GM18951 (cell line): ENCODE results near the gene LTF.
"Not testable (repeated sequence)": the region's sequence is repeated elsewhere in the genome, so short reads cannot be mapped to it uniquely, and the experiment has no call there.

Experiments
- POLR2A ChIP-seq: IDR thresholded peaks from 4 replicates; pipeline ENCODE4 v1.6.1; 2011; ENCODE audit warnings: mild to moderate bottlenecking; ENCODE audit not compliant: insufficient read length, insufficient read depth; ENCODE audit errors: extremely low read depth
- in situ Hi-C: fragments of 300-500 bp; cut with MboI; formaldehyde crosslinking; loops from one replicate; pipeline ENCODE4 v1.12.0; 2022; ENCODE audit warnings: low sequenced_read_pairs, mixed read lengths, inconsistent platforms; ENCODE audit not compliant: unreplicated experiment

The LTF gene

DNA sequence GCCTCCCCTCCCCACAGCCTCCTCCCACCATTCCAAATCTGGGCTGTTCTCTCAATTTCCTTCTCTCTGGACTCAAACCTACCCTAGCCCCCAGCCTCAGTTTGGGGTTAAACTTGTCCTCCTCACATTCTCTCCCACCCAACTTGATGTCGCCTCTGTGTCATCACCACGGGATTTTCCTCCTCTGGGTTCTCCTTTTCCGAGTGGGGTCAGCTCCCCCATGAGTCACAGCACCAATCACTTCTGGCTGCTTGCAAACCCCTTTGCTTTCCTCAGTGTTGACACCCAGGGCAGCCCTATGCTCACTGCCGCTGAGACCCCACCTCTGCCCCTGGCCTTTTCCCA lies 58.3 kb downstream of the LTF start:
- in situ Hi-C loops, result no loop called here
- no peak for TF ChIP-seq POLR2A

DNA sequence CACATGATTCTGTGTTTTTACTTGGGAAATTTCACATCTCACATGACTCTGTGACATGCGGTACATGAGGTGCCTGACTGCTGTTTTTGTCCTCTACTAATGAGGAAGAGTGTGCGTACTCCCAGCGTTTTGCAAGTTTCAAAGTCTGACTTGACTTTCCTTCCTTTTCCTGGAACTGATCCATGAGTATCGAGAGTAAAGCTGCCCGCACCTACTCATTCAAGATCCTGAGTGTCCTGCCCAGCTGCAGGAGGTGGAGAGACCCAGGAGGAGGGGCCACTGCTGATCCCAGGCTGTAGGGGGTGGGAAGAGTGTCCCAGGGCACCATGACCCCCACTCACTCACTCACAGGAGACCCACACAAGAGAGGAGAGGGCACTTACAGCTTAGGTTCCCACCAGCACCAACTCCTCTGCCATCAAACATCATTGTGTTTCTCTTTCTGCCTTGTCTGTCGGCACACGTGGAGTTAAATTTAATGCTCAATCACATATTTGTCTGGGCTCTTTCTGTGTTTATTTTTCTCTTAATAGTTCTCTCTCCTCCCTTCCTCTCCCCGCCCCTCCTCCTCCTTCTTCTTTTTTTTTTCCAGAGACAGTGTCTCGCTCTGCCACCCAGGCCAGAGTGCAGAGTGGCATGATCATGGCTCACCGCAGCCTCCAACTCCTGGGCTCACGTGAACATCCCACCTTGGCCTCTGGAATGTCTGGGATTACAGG lies 59.2 kb downstream of the LTF start:
- TF ChIP-seq POLR2A, result no peak
- in situ Hi-C loops, result no loop called here

DNA sequence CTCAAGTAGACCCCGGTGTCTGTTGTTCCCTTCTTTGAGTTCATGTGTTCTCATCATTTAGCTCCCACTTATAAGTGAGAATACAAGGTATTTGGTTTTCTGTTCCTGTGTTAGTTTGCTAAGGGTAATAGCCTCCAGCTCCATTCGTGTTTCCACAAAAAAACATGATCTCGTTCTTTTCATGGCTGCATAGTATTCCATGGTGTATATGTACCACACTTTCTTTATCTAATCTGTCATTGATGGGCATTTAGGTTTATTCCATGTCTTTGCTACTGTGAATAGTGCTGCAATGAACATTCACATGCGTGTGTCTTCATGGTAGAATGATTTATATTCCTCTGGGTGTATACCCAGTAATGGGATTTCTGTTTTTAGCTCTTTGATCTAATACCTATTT lies 61.8 kb downstream of the LTF start:
- in situ Hi-C loops, result not testable (repeated sequence)

DNA sequence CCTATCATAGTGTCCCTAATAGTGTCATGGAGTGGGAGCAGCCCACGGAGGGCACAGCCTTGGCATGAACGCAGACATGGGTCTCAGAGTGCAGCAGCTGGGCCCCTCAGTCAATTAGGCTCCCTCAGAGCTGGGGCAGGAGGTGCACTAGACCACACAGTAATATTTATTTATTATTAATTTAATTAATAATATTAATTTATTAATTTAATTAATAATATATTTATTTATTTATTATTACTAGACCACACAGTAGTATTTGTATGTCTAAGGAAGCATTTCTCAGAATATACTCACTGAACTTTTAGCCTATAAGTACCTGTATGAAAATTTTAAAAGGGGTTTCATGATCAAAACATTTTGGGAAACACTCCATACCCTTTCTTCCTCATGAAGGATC lies 63.1 kb downstream of the LTF start:
- in situ Hi-C loops, result no loop called here
- no peak for TF ChIP-seq POLR2A

DNA sequence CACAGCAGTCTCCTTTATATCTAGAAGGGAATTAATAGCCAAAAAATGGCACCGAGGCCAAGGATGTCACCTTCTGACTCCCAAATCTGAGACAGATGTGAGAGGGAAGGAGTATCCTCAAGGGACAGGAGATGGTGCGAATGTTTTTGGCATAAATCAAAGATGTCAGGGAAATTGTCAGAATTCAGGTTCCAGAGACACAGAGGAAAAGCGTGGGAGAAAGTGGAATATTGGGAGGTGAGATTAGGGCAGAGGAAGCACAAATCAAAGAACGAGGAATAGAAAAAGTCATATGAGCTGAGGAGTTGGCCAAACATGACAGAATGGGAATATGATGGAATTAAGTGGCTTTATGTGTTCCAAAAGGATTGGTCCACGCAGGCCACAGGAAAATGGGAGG lies 63.9 kb downstream of the LTF start:
- TF ChIP-seq POLR2A, result no peak
- in situ Hi-C loops, result no loop called here

DNA sequence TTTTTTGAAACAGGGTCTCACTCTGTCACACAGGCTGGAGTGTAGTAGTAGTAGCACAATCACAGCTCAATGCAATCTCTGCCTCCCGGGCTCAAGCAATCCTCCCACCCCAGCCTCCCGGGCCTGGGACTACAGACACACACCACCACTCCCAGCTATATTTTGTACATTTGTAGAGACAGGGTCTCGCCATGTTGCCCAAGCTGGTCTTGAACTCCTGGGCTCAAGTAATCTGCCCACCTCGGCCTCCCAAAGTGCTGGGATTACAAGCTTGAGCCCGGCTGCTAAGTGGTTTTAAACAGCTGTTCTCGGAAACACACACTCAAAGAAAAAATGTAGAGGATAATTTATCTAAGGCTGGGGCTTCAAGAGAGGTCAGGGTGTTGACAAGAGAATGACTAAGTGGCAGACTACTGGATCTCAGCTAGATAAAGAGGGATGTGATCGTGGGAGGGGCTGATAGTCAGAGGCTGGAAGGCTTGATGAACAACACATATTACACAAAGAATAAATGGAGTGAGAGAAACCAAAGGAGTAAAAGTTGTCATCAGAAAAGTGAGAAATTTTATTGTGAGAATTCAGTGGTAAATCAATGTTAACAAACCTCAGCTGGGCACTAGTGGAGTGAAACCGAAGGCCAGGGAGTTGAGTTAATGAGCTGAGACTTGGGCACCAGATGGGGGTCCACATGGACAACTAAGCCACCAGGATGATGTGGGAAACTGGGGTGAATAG lies 64.5 kb downstream of the LTF start:
- in situ Hi-C loops, result no loop called here
- no peak for TF ChIP-seq POLR2A

DNA sequence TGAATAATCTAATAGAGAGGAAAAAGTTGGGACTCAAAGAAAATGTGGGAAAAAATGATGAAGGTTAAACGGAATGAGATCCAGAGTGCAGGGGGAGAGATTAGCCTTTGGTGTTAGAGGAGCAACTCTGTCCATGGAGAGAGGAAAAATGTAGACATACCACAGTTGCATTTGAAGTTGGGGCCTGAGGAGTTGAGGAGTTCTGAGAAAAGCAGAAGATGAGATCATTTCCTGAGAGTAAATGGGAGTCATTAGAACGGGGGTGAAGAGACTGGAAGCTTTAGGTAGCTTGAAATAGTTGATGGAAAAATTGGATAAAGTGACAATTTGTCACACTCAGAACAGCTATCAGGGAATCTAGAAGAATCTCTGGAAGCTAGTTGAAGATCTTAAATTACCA lies 65.1 kb downstream of the LTF start:
- TF ChIP-seq POLR2A, result no peak
- in situ Hi-C loops, result no loop called here

DNA sequence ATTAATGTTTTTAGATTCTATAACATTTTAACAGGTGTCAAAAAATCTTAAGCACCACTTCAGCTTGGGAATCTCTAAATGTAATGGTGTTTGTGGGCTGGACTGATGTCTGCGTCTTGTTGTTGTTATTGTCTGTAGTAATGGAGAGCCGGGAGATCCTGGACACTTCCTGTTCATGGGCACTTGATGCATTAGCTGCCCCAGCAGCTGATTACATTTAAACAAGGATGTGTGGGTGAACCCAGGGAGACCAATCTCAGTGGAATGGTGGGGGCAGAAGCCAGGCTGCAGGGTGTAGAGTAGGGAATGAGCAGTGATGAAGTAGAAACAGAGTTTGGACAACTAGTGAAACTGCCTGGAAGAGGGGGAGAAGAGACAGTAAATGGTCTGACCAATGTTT lies 65.6 kb downstream of the LTF start:
- in situ Hi-C loops, result no loop called here
- TF ChIP-seq POLR2A, result no peak

DNA sequence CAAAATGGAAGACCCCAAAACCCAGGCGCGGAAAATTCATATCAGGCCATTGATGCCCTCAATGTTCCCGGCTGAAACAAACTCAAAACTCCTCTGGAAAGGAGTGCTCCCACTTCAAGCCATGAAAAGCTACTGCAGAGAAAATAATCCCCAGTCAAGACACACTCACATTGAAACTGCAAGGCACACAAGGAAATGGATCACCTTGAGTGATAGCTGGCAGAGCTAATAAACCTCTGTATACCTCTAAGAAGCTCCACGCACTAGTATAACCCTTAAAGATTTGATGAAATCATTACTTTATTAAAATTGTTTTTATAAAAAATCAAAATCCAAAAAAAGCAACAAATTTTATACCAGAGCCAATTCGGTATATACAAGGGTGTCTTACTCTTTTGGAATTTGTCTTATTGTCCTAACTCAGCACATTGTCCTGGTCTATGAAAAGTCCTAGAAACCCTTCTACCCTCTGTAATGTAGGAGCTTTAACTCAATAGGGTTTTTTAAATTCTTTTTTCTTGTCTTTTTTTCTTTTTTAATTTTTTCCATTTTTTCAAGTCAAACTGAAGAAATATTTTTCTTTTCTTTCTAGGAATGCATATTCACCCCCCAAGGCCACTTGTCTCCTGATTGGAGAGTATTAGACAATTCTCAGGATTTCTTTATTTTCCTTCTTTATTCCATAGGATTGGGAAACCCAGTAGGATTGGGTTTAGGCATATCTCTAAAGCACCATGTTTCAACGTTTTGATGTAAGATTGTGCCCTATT lies 66.3 kb downstream of the LTF start:
- no peak for TF ChIP-seq POLR2A
- in situ Hi-C loops, result no loop called here

DNA sequence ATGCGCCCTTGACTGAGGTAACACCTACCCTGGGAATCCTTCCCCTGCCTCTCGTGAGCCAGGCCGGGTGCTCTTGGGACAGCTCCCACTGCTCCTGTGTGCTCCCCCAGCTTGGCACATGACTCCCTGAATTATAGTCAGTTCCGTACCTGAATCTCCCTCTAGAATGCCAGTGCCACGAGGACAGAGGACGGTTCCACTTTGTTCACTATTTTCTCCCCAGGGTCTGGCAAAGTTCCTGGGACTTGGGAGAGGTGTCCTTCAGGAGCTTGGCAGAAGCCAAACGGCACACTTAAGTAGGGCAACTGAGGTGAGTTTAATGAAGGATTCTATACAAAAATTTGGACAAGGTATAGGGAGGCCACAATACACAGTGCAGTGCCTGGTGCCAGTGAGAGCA lies 67.6 kb downstream of the LTF start:
- in situ Hi-C loops, result no loop called here
- no peak for TF ChIP-seq POLR2A

DNA sequence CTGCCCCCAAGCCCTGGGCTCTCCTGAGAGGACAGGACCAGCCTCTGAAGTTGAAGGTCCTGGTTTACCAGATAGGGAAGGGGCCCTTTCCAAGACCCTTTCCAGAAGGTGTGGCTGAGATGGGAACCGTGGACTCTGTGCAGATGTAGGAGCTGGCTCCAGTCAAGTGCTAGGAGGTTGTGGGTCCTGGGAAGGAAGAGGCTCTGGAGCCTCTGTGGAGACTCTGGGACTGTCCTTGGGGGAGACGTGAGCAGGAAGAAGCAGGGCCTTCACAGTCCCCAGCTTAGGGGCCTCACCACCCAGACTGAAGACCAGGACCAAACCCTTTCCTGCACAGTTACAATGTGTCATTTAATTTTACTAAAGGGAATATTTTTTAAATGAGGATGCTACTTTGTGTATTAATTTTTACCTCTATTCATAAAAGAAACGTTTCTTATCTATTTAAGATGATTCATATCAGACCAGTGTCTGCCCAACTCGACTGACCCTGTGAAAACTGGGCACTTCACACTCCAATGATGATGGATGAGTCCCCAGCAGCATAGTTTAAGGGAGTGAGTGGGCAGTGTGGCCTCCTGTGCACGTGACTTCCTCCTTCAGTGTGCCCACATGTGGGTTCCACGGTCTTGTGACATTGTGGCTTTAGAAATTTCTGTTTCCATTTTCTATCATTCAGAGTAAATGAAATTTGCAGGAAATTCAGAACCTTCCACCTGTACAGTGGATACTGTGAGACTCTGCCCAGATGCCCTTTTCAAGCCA lies 68.8 kb downstream of the LTF start:
- in situ Hi-C loops, result no loop called here
- no peak for TF ChIP-seq POLR2A

DNA sequence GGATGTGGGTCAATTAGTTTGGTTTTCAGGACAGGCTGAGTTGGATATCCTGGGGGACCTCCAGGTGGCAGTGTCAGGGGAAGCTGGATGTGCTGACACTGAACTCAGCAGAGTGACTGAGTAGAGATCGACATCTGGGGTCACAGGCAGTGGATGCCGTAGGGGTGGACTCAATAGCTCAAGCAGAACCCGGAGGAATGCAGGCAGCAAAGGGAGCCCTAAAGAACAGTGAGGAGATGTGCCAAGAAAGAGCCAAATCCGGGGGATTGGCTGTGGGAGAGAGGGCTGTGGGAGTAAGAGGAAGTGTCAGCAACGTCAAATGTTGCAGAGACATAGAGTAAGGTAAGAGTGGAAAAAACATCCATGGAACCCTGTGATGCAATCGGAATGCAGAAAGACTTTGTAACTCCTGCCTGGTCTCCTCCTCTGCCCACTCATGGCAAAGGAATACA lies 69.5 kb downstream of the LTF start:
- in situ Hi-C loops, result no loop called here

More for the DNA sequence above, 69.5 kb downstream of the LTF start:
- no peak for TF ChIP-seq POLR2A
